Fibroblast of mammary gland (primary cell): ENCODE results near the gene NCKIPSD.
A peak's percentile ranks its signal among the peaks of the same experiment; 100 is the strongest.

Experiments
- DNase-seq: peaks from one replicate; pipeline ENCODE4 v3.0.0-alpha.2; 2010; ENCODE audit warnings: low read depth
- H3K4me3 ChIP-seq: 2 replicates; pipeline ENCODE4 v1.5.1; 2011; ENCODE audit warnings: low read depth, mild to moderate bottlenecking, low read length, moderate library complexity; ENCODE audit not compliant: control insufficient read depth
- CTCF ChIP-seq: conservative IDR thresholded peaks from 2 replicates; pipeline ENCODE4 v1.5.1; 2011; ENCODE audit warnings: low read depth, low read length, inconsistent platforms; ENCODE audit not compliant: control insufficient read depth, insufficient read depth

NCKIPSD gene

GRCh38 chr3:48678056-48678455 is 7.7 kb downstream of the NCKIPSD start:
- H3K4me3 ChIP-seq = no peak overlapping the region
- peak; percentile 43 for DNase-seq
- no peak for TF ChIP-seq CTCF

- no peak overlapping the region for H3K4me3 ChIP-seq
- no peak for TF ChIP-seq CTCF
- no peak for DNase-seq
These were observed 11.2 kb downstream of the NCKIPSD start for GRCh38 chr3:48674505-48674904.

- H3K4me3 ChIP-seq = no peak overlapping the region
- no peak for TF ChIP-seq CTCF
- no peak for DNase-seq
These were observed 13.2 kb downstream of the NCKIPSD start for GRCh38 chr3:48672522-48672921.

- DNase-seq = no peak
- no peak for TF ChIP-seq CTCF
- no peak overlapping the region for H3K4me3 ChIP-seq
These were observed 20.8 kb downstream of the NCKIPSD start for GRCh38 chr3:48664929-48665328.

- no peak overlapping the region for H3K4me3 ChIP-seq
- DNase-seq = no peak
- TF ChIP-seq CTCF = no peak
These were observed 21.4 kb downstream of the NCKIPSD start for GRCh38 chr3:48664313-48664644.

- peak; percentile 65 for TF ChIP-seq CTCF
- DNase-seq = peak; percentile 99
- H3K4me3 ChIP-seq = peak overlapping the region; percentile 66
These were observed 22.0 kb downstream of the NCKIPSD start for GRCh38 chr3:48663489-48664312.

- TF ChIP-seq CTCF = no peak
- H3K4me3 ChIP-seq = peak within 1 kb of the TSS; percentile 66
- DNase-seq = peak; percentile 93
These were observed 22.8 kb downstream of the NCKIPSD start, which contains the start of gene CELSR3 for GRCh38 chr3:48662753-48663488. TSS of gene CELSR3 (minus strand) at chr3:48662886. CDS start at chr3:48662634, 252 bp downstream.
